GM12891 (cell line): Measurements from ENCODE around the gene ATP1A2.

Experiments
- PAX5 ChIP-seq: IDR thresholded peaks from 2 replicates; pipeline ENCODE4 v1.6.1; 2011; ENCODE audit warnings: low read length, moderate library complexity, mild to moderate bottlenecking; ENCODE audit not compliant: insufficient read depth, severe bottlenecking
- POLR2A ChIP-seq: IDR thresholded peaks from 2 replicates; pipeline ENCODE4 v1.6.1; 2011; ENCODE audit warnings: low read depth, low read length, control low read depth
- POLR2AphosphoS5 ChIP-seq: IDR thresholded peaks from 2 replicates; pipeline ENCODE4 v1.6.1; 2011; ENCODE audit warnings: low read depth, low read length, control low read depth
- POU2F2 ChIP-seq: IDR thresholded peaks from 2 replicates; pipeline ENCODE4 v1.6.1; 2011; ENCODE audit warnings: low read depth, mild to moderate bottlenecking, control low read depth, low read length, moderate library complexity
- SPI1 ChIP-seq: IDR thresholded peaks from 2 replicates; pipeline ENCODE4 v1.6.1; 2011; ENCODE audit warnings: low read depth, low read length, control low read depth
- TAF1 ChIP-seq: IDR thresholded peaks from 2 replicates; pipeline ENCODE4 v1.6.1; 2011; ENCODE audit warnings: low read depth, low read length, control low read depth

- TF ChIP-seq PAX5: no peak
- no peak for TF ChIP-seq TAF1
- no peak for TF ChIP-seq POLR2AphosphoS5
- no peak for TF ChIP-seq POLR2A
- no peak for TF ChIP-seq POU2F2
- TF ChIP-seq SPI1: no peak
Observed at GRCh38 chr1:160134791-160135572, 19.4 kb downstream of the ATP1A2 start.
